GM21423 (cell line): ENCODE results near the gene SPATA31D3.
"Not testable (repeated sequence)": the region's sequence is repeated elsewhere in the genome, so short reads cannot be mapped to it uniquely, and the experiment has no call there.

Experiments
- ATAC-seq: cut with Tn5 transposase; IDR thresholded peaks from one replicate; pipeline ENCODE4 v1.9.1; 2021; ENCODE audit warnings: mild to moderate bottlenecking, moderate library complexity; ENCODE audit not compliant: unreplicated experiment

The SPATA31D3 gene

GRCh38 chr9:81943393-81943792 lies at the start of gene SPATA31D3:
Gene SPATA31D3, plus strand, starts transcription at chr9:81943500. Its CDS starts 86 bp downstream, at chr9:81943586.
- ATAC-seq: not testable (repeated sequence)

- no peak for ATAC-seq
These were observed 49.4 kb upstream of the SPATA31D3 start for GRCh38 chr9:81893929-81894328.

DNA sequence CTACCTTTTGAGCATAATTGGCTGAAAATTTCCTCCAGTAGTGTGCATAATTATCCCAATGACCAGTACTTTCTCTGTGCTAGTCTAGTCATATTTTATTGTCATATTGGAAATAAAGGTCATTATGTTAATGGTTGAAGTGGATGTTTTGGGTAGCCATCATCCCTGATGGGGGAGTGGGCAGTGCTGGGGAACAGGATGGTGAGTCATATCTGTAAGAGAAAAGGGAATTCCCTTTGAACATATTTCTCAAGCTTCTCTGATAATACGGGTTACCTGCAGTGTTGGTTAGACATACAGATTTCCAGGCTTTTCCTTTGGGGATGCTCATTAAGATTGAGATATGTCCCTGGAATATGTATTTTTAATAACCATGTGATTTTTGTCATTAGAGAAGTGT lies 48.4 kb upstream of the SPATA31D3 start:
- no peak for ATAC-seq

DNA sequence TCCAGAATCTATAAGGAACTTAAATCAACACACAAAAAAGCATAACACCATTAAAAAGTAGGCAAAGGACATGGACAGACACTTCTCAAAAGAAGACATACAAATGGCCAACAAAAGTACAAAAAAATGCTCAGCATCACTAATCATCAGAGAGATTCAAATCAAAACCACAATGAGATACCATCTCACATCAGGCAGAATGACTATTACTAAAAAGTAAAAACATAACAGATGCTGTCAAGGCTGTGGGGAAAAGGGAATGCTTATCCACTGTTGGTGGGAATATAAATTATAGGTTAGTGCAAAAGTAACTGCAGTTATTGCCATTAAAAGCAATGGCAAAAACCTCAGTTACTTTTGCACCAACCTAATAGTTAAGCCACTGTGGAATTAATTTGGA lies 47.2 kb upstream of the SPATA31D3 start:
- no peak for ATAC-seq

DNA sequence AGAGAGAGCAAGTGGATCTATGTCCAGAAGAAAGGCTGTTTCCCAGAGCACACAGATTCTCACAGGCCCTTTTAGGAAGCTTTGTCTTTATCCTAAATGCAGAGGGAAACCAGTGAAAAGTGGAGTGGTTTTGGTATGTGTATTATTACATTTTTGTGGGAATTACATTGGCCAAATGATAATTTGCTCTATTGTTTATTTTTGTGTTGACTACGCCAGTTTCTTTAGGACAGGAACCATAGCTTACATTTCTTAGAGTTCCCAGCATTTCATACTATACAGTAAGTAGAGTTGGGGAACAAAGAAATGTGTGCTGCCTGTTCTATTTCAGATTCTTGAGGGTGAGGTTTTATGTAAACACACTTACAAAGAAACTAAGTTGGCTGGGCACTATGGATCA lies 44.4 kb upstream of the SPATA31D3 start:
- no peak for ATAC-seq

GRCh38 chr9:81902196-81902595 lies 41.1 kb upstream of the SPATA31D3 start:
- ATAC-seq: no peak

- no peak for ATAC-seq
These were observed 40.7 kb upstream of the SPATA31D3 start for GRCh38 chr9:81902626-81903025.

DNA sequence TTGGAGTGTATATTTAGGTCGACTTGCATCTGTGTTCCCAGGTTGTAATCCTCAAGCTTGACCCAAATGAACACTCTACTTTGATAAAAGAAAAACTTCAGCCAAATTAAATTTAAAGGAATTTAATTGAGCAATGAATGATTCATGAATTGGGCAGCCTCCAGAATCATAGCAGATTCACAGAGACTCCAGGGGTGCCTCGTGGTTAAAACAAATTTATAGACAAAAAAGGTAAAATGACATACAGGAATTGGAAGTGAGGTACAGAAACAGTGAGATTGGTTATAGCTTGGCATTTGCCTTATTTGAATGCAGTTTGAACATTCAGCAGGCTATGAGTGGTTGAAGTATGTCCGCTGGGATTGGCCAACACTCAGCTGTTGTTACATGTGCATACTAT lies 36.6 kb upstream of the SPATA31D3 start:
- ATAC-seq: no peak

- no peak for ATAC-seq
These were observed 31.2 kb upstream of the SPATA31D3 start for GRCh38 chr9:81912135-81912534.

GRCh38 chr9:81915801-81916505 lies 27.3 kb upstream of the SPATA31D3 start:
- no peak for ATAC-seq

DNA sequence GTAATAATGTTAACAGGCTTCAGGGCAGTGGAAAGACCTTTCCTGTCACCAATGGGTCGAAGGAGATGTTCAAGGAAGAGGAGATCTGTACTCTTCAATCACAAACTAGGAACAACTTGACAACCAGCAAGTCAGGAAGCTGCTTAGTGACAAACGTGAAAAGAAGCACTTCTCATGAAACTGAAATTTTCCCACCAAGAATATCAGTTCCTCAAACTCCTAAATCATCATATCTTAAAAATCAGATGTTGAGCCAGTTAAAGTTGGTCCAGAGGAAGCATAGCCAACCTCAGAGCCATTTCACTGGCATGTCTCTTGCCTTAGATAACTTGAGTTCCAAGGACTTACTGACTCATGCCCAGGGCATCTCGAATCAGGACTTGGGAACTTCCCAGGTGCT lies 24.8 kb upstream of the SPATA31D3 start:
- not testable (repeated sequence) for ATAC-seq

DNA sequence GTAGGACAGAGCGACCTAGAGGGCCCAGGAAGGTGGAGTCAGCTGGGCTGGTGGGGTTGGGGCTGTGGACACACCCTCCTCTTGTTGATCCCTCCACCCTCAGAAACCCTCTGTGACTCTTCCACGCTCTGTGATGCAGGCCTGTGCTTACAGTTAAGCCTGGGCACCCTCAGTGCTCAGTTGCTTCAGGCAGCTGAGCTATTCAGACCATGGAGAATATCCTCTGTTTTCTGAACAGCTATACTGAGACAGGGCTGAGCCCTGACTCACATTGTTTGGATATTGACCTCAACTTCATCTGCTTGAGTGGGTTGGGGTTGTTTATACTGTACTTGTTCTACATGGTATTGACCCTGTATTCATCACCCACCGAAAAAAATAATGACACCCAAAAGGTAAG lies 15.0 kb upstream of the SPATA31D3 start, which contains the start of gene SPATA31D4:
SPATA31D4 (plus strand) TSS at position 124 of the 400 bp plus-strand sequence; CDS start at position 210, 86 bp downstream.
- ATAC-seq: not testable (repeated sequence)

DNA sequence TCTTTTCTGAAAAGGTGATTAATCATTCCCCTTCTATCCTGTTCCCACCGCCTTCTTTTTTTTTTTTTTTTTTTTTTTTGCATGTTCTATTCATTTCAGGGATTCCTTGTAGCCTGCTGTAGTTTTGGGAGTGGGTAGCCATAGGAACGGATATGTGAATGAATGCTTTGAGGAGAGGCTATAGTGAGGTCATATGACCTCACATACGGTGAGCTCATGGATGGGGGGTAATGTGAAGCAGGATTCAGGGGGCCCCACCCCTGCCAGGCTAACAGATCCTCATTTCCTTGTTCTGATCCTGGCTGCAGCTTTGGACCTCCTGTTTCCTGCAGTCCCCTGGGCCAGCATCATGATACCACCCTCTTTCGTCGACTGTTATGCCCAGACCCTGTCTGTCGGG lies 13.2 kb upstream of the SPATA31D3 start:
- ATAC-seq: not testable (repeated sequence)

DNA sequence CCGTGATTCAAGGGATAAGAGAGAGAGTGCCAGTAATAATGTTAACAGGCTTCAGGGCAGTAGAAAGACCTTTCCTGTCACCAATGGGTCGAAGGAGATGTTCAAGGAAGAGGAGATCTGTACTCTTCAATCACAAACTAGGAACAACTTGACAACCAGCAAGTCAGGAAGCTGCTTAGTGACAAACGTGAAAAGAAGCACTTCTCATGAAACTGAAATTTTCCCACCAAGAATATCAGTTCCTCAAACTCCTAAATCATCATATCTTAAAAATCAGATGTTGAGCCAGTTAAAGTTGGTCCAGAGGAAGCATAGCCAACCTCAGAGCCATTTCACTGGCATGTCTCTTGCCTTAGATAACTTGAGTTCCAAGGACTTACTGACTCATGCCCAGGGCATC lies 9.8 kb upstream of the SPATA31D3 start:
- ATAC-seq: not testable (repeated sequence)

DNA sequence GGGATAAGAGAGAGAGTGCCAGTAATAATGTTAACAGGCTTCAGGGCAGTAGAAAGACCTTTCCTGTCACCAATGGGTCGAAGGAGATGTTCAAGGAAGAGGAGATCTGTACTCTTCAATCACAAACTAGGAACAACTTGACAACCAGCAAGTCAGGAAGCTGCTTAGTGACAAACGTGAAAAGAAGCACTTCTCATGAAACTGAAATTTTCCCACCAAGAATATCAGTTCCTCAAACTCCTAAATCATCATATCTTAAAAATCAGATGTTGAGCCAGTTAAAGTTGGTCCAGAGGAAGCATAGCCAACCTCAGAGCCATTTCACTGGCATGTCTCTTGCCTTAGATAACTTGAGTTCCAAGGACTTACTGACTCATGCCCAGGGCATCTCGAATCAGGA lies 5.3 kb downstream of the SPATA31D3 start:
- not testable (repeated sequence) for ATAC-seq

- no peak for ATAC-seq
These were observed 9.8 kb downstream of the SPATA31D3 start for GRCh38 chr9:81953096-81953495.

DNA sequence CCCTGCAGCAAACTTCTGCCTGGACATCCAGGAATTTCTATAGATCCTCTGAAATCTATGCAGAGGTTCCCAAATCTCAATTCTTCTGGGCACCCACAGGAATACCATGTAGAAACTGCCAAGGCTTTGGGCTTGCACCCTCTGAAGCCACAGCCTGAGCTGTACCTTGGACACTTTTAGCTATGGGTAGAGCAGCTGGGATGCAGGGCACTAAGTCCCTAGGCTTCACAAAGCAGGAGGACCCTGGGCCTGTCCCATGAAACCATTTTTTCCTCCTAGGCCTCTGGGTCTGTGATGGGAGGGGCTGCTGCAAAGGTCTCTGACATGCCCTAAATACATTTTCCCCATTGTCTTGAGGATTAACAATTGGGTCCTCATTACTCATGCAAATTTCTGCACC lies 12.3 kb downstream of the SPATA31D3 start:
- ATAC-seq: no peak

DNA sequence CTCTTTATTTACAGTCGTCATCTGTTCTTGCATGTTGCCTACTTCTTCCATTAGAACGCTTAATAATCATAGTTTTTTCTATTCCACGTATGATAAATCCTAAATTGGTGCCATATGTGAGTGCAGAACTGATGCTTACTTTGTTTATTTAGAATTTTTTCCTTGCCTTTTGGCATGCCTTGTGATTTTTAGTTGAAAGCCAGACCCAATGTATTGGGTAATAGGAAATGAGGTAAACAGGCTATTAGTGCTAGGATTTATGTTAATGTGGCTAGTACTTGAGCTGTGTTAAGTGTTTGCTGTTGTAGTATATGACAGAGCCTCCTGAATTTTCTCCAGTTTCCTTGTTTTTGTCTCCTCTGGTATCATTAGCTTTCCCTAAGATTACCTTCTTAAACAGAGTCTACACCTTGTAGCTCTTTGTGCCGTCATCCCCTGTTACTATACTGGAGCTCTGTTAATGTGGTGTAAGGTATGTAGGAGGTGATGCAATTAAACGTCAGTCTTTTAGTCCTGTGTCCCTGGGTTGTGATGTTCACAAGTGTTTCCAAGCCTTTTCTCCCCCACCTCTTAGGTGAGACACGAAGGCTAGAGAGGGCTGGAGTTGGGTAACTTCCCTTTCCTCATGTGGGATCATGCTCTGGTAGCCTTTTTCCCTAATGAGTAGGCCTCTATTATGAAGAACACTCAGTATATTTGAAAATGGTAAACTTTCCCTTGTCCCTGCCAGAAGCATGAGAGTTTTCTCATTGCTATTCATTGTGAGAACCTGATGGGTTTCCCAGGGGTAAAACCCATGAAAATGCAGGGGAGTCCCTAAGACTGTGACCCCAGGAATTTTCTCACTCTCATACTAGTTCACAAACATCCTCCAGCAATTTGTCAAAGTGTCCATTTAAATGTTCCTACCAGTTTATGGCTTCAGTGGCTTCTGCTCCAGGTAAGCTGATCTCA lies 21.2 kb downstream of the SPATA31D3 start:
- no peak for ATAC-seq

DNA sequence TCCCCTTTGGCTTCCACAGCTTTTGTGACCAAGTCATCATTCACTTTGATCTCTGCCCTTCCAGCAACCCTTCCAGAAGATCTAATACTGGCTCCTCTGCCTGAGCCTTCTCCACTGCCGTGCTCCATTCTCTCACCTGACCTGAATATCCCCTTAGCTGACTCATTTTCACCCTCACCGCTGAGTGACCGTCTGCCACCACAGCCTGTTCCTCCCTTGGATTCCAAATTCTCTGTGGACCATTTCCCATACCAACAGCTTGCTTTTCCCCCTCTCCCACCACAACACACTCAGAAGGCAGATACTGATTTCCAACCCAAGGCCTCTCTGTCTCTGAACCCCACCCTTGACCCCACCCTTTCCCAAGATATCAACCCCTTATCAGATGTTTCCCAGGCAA lies 24.7 kb downstream of the SPATA31D3 start:
- ATAC-seq: no peak

DNA sequence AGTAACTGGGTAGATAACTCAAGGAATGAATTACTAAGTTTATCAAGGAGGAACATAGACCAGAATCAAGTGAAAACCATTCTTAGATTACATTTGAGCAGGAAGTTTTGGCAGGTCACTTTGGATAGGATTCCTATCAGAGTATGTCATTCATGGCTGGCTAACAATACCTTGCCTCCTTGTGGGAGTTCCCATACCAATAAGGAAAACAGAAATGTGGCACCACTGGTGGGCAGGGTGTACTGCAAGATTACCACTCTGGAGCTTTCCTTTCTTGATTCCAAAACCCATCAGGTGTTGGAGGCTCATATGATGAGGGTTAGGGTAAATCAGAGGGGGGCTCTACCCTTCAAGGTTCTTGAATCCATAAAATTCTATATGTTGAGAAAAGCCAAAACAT lies 26.7 kb downstream of the SPATA31D3 start:
- ATAC-seq: no peak

DNA sequence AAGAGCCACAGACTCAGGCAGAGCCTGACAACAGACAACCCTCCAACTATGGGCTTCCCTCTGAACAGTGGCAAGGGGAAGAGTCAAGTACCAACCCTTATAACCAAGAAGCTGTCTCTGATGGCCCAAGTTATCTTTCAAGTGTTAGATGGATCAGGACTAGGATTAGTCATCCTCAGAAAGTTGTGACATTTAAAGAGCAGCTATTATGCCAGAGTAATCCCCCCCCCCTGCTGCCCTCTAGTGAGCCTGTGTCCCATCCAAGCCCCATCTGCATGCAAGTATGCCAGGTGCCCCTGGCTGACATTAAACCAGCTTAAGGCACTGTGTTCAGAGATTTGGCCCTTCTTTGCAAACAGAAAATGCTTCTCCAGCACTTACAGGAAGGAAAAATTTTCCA lies 28.4 kb downstream of the SPATA31D3 start:
- no peak for ATAC-seq

DNA sequence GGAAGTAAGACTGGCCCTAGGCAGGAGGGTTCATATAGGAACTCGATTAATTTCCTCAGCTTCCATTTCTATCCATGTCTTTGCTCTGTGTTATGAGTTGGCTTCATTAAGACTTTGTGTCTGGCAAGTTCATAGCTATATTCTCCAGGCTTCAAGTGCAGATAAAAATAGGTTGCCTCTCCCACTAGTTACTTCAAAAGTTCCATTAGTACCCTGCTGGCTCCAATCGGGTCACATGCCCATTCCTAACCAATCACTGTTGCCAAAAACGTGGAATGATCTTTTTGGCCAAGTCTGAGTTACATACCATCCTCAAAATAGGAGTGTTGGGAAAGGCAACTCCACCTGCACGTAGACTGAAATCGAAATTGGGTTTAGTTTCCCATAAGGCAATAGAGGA lies 31.5 kb downstream of the SPATA31D3 start:
- ATAC-seq: no peak
